DOHH2 (cell line): ENCODE measurements around the gene RBP2.

Experiments used
- H3F3A ChIP-seq: fragments of 200-600 bp; sonication (generic), shearing (Covaris generic); 2 replicates; pipeline ENCODE4 v1.6.0; 2016; ENCODE audit warnings: antibody characterized with exemption, mild to moderate bottlenecking; ENCODE audit not compliant: control insufficient read depth, insufficient read depth
- H3K27ac ChIP-seq: fragments of 200-600 bp; sonication (generic); 2 replicates; pipeline ENCODE4 v1.5.1; 2014; ENCODE audit warnings: low read depth, mild to moderate bottlenecking, low read length, moderate library complexity
- H3K27me3 ChIP-seq: fragments of 200-600 bp; sonication (generic); 2 replicates; pipeline ENCODE4 v1.6.1; 2014; ENCODE audit warnings: mild to moderate bottlenecking, low read length, mixed read lengths; ENCODE audit not compliant: control insufficient read depth
- H3K36me3 ChIP-seq: fragments of 200-600 bp; sonication (generic); 2 replicates; pipeline ENCODE4 v1.6.1; 2014; ENCODE audit warnings: mild to moderate bottlenecking, low read length, moderate library complexity, mixed read lengths; ENCODE audit not compliant: control insufficient read depth
- H3K4me1 ChIP-seq: fragments of 200-600 bp; sonication (generic); 2 replicates; pipeline ENCODE4 v1.6.1; 2014; ENCODE audit warnings: mild to moderate bottlenecking, low read length, mixed read lengths; ENCODE audit not compliant: control insufficient read depth
- H3K4me2 ChIP-seq: fragments of 200-600 bp; sonication (generic); 2 replicates; pipeline ENCODE4 v1.6.0; 2014; ENCODE audit warnings: mild to moderate bottlenecking, low read length, moderate library complexity
- H3K4me3 ChIP-seq: fragments of 200-600 bp; sonication (generic); 2 replicates; pipeline ENCODE4 v1.5.1; 2014; ENCODE audit warnings: mild to moderate bottlenecking, low read length, mixed read lengths
- H3K79me2 ChIP-seq: fragments of 200-600 bp; sonication (generic); 2 replicates; pipeline ENCODE4 v1.6.1; 2014; ENCODE audit warnings: mild to moderate bottlenecking, low read length, mixed read lengths; ENCODE audit not compliant: control insufficient read depth
- H3K9me2 ChIP-seq: fragments of 200-600 bp; sonication (generic); replicated peaks from 2 replicates; pipeline ENCODE4 v1.6.1; 2014; ENCODE audit warnings: mild to moderate bottlenecking, low read length, mixed read lengths; ENCODE audit not compliant: control insufficient read depth
- H3K9me3 ChIP-seq: fragments of 200-600 bp; sonication (generic); 2 replicates; pipeline ENCODE4 v1.6.1; 2014; ENCODE audit warnings: antibody characterized with exemption, low read length, mixed read lengths; ENCODE audit not compliant: control insufficient read depth, insufficient read depth
- H4K20me1 ChIP-seq: fragments of 200-600 bp; sonication (generic); 2 replicates; pipeline ENCODE4 v1.6.0; 2014; ENCODE audit warnings: low read depth, mild to moderate bottlenecking, antibody characterized with exemption, low read length, moderate library complexity; ENCODE audit not compliant: control insufficient read depth, insufficient read depth
- CTCF ChIP-seq: fragments of 200-600 bp; sonication (generic); IDR thresholded peaks from one replicate; pipeline ENCODE4 v1.5.1; 2014; ENCODE audit warnings: antibody characterized with exemption, mild to moderate bottlenecking, low read depth, low read length; ENCODE audit not compliant: poor library complexity, severe bottlenecking
- EZH2phosphoT487 ChIP-seq: fragments of 200-600 bp; sonication (generic); IDR thresholded peaks from 2 replicates; pipeline ENCODE4 v1.6.1; 2017; ENCODE audit warnings: borderline replicate concordance, mild to moderate bottlenecking, antibody characterized with exemption, low read length, moderate library complexity, mixed read lengths

The RBP2 gene

DNA sequence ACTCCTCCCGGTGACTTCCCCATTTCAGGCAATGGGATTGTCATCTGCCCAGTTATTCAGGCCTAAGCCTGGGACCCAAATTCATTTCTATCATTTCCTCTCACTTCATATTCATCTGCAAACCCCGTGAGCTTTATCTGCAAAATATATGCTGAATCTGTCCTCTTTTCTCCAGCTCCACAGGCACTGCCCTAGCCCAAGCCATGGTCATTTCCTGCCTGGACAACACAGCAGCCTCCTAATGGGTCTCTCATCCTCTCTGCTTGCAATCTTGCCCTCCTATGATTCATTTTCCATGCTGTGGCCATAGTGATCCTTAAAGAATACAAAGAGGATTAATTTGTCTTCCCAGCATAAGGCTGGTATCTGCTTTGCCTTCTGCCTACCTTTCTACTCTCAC is 6.1 kb downstream of the RBP2 start:
- H3K9me3 ChIP-seq, result no peaks in the 10 kb centered on the region
- H3K4me3 ChIP-seq, result no peak overlapping the region
- H3K4me2 ChIP-seq, result no peak overlapping the region
- no peaks in the 10 kb centered on the region for H3K9me2 ChIP-seq
- no peaks in the 10 kb centered on the region for H3F3A ChIP-seq
- H4K20me1 ChIP-seq, result no peaks in the 10 kb centered on the region
- no peaks in the 10 kb centered on the region for H3K4me1 ChIP-seq
- H3K79me2 ChIP-seq, result no peaks in the 10 kb centered on the region
- H3K36me3 ChIP-seq, result no peaks in the 10 kb centered on the region
- peaks cover 2% of the 10 kb centered on the region; the same call in 1 of the 2 replicates for H3K27me3 ChIP-seq
- no peak overlapping the region for H3K27ac ChIP-seq
- TF ChIP-seq CTCF (no peak), EZH2phosphoT487 (no peak)

- peaks cover 2% of the 10 kb centered on the region; the same call in 1 of the 2 replicates for H3K27me3 ChIP-seq
Measured at GRCh38 chr3:139468399-139468798, 7.9 kb downstream of the RBP2 start.

GRCh38 chr3:139466360-139466759 is 10.0 kb downstream of the RBP2 start:
- no peaks in the 10 kb centered on the region for H3K9me3 ChIP-seq
- no peak overlapping the region for H3K27ac ChIP-seq
- no peak overlapping the region for H3K4me3 ChIP-seq
- no peak overlapping the region for H3K4me2 ChIP-seq
- H3K27me3 ChIP-seq, result peaks cover 2% of the 10 kb centered on the region; the same call in 1 of the 2 replicates
- H3K79me2 ChIP-seq, result no peaks in the 10 kb centered on the region
- H3K4me1 ChIP-seq, result no peaks in the 10 kb centered on the region
- H3K9me2 ChIP-seq, result no peaks in the 10 kb centered on the region
- TF ChIP-seq EZH2phosphoT487, result no peak
- TF ChIP-seq CTCF, result no peak
- H3K36me3 ChIP-seq, result no peaks in the 10 kb centered on the region
- no peaks in the 10 kb centered on the region for H3F3A ChIP-seq
- no peaks in the 10 kb centered on the region for H4K20me1 ChIP-seq

More at GRCh38 chr3:139468399-139468798, 7.9 kb downstream of the RBP2 start:
- Histone ChIP-seq H3K79me2 (no peaks in the 10 kb centered on the region), H3F3A (no peaks in the 10 kb centered on the region), H3K36me3 (no peaks in the 10 kb centered on the region), H3K9me3 (no peaks in the 10 kb centered on the region), H3K27ac (no peak overlapping the region), H3K4me2 (no peak overlapping the region), H3K4me1 (no peaks in the 10 kb centered on the region), H3K4me3 (no peak overlapping the region), H3K9me2 (no peaks in the 10 kb centered on the region), H4K20me1 (no peaks in the 10 kb centered on the region)
- TF ChIP-seq CTCF, result no peak
- no peak for TF ChIP-seq EZH2phosphoT487

- no peaks in the 10 kb centered on the region for H3K9me2 ChIP-seq
- TF ChIP-seq EZH2phosphoT487 (no peak), CTCF (no peak)
- H3K4me3 ChIP-seq, result no peak overlapping the region
- no peaks in the 10 kb centered on the region for H3K36me3 ChIP-seq
- no peaks in the 10 kb centered on the region for H3K79me2 ChIP-seq
- peaks cover 2% of the 10 kb centered on the region; the same call in 1 of the 2 replicates for H3K27me3 ChIP-seq
- H3F3A ChIP-seq, result no peaks in the 10 kb centered on the region
- no peaks in the 10 kb centered on the region for H3K9me3 ChIP-seq
- H3K27ac ChIP-seq, result no peak overlapping the region
- H3K4me1 ChIP-seq, result no peaks in the 10 kb centered on the region
- H4K20me1 ChIP-seq, result no peaks in the 10 kb centered on the region
- H3K4me2 ChIP-seq, result no peak overlapping the region
Measured at GRCh38 chr3:139465636-139466035, 10.7 kb downstream of the RBP2 start.
